K562 (cell line): ENCODE results near the gene ATXN7. TPM values are rescaled to one million over a fixed set of nuclear protein-coding genes. Genes with fewer than 3 reads are reported as not detected.

Source experiments
- ATAC-seq: fragments of 200-7000 bp; cut with Tn5 transposase; 3 replicates; pipeline ENCODE4 v1.9.1; 2020; ENCODE audit warnings: moderate library complexity
- BruUV-seq: library from RNA; stranded (reverse); fragments of 400-500 nt; replicated peaks from 2 replicates; lab custom pipeline; 2021; lab: Mats Ljungman, UMichigan
- CTCF ChIA-PET: fragments of 300-600 bp; formaldehyde crosslinking; extraction: SDS; loops from one replicate; lab custom pipeline; 2021; ENCODE audit warnings: low intra/inter-chr PET ratio; lab: Yijun Ruan, JAX
- POLR2A ChIA-PET: fragments of 300-600, 350-650 bp; sonication (Branson Sonifier 250); formaldehyde crosslinking; extraction: SDS; loops from one replicate; lab custom pipeline; 2021; ENCODE audit warnings: antibody characterized with exemption, inconsistent platforms; lab: Yijun Ruan, JAX
- DNase-seq, 4 experiments: peaks; one replicate each; pipeline versions ENCODE4 v3.0.0 to v3.0.0-alpha.2; 2011 to 2018; ENCODE audit warnings: low spot score in 3 of 4, mixed read lengths in 3 of 4; ENCODE audit errors: extremely low read depth in 1 of 4
- FAIRE-seq: peaks from 2 replicates; lab custom pipeline; 2011; peaks lifted over from hg19 to GRCh38; lab: Jason Lieb, UNC
- H2AFZ ChIP-seq: 2 replicates; pipeline ENCODE4 v1.6.0; 2011; ENCODE audit warnings: low read depth, low read length, control low read depth, inconsistent platforms
- H3K27ac ChIP-seq: fragments of 200-600 bp; 3 replicates; pipeline ENCODE4 v1.8.0; 2011; ENCODE audit warnings: low read depth, mild to moderate bottlenecking, control low read depth, inconsistent platforms, low read length, moderate library complexity, mixed read lengths; ENCODE audit errors: extremely low read depth
- H3K27me3 ChIP-seq, 2 experiments: fragments of 300-600 bp in 1 of 2; 2 replicates in 1 of 2; 3 replicates in 1 of 2; pipeline versions ENCODE4 v1.6.0 to v1.8.0; 2011; ENCODE audit warnings: inconsistent platforms in 2 of 2, low read length in 2 of 2, mild to moderate bottlenecking in 1 of 2, mixed read lengths in 1 of 2, moderate library complexity in 1 of 2; ENCODE audit not compliant: control insufficient read depth in 2 of 2, insufficient read depth in 2 of 2
- H3K36me3 ChIP-seq: fragments of 300-600 bp; 3 replicates; pipeline ENCODE4 v1.8.0; 2011; ENCODE audit warnings: mild to moderate bottlenecking, low read length, inconsistent platforms; ENCODE audit not compliant: control insufficient read depth, insufficient read depth
- H3K4me1 ChIP-seq, 2 experiments: fragments of 200-600 bp in 1 of 2; replicated peaks in 1 of 2; 2 replicates in 1 of 2; 3 replicates in 1 of 2; pipeline versions ENCODE4 v1.5.1 to v1.8.0; 2011; ENCODE audit warnings: inconsistent platforms in 2 of 2, low read length in 2 of 2, mild to moderate bottlenecking in 1 of 2, mixed read lengths in 1 of 2, moderate library complexity in 1 of 2; ENCODE audit not compliant: control insufficient read depth in 2 of 2, insufficient read depth in 2 of 2
- H3K4me2 ChIP-seq: 2 replicates; pipeline ENCODE4 v1.6.1; 2011; ENCODE audit warnings: low read length, control low read depth, inconsistent platforms, mixed read lengths; ENCODE audit not compliant: insufficient read depth
- H3K4me3 ChIP-seq: fragments of 200-600 bp; sonication (generic), shearing (Covaris generic); 2 replicates; pipeline ENCODE4 v1.5.1; 2016; ENCODE audit warnings: control low read depth, inconsistent platforms
- H3K79me2 ChIP-seq: fragments of 200-600 bp; 3 replicates; pipeline ENCODE4 v1.8.0; 2011; ENCODE audit warnings: low read length, inconsistent platforms; ENCODE audit not compliant: control insufficient read depth, insufficient read depth
- H3K9ac ChIP-seq, 2 experiments: 2 replicates each; pipeline versions ENCODE4 v1.6.0 to v1.6.1; 2011; ENCODE audit warnings: low read depth in 2 of 2, low read length in 2 of 2, control low read depth in 1 of 2, inconsistent platforms in 1 of 2, mild to moderate bottlenecking in 1 of 2, mixed read lengths in 1 of 2; ENCODE audit not compliant: insufficient read depth in 1 of 2
- H3K9me1 ChIP-seq: one replicate; pipeline ENCODE4 v1.6.0; 2011; ENCODE audit warnings: inconsistent platforms, mild to moderate bottlenecking, low read length, moderate library complexity; ENCODE audit not compliant: control insufficient read depth, insufficient read depth
- H3K9me3 ChIP-seq: replicated peaks from 2 replicates; pipeline ENCODE4 v1.5.1; 2011; ENCODE audit warnings: low read depth, low read length, inconsistent platforms; ENCODE audit not compliant: control insufficient read depth, insufficient read depth
- H4K20me1 ChIP-seq: replicated peaks from 2 replicates; pipeline ENCODE4 v1.6.1; 2011; ENCODE audit warnings: low read length, inconsistent platforms, mixed read lengths; ENCODE audit not compliant: control insufficient read depth, insufficient read depth
- EP400 ChIP-seq: fragments of 450-650 bp; IDR thresholded peaks from 2 replicates; pipeline ENCODE4 v1.6.1; 2017; ENCODE audit warnings: antibody characterized with exemption, mild to moderate bottlenecking, moderate library complexity
- EWSR1 ChIP-seq: fragments of 450-650 bp; IDR thresholded peaks from 2 replicates; pipeline ENCODE4 v1.6.1; 2018; ENCODE audit warnings: borderline replicate concordance, mild to moderate bottlenecking, low read depth, moderate library complexity; ENCODE audit not compliant: partially characterized antibody
- FOSL1 ChIP-seq: fragments of 200-800 bp; sonication (Bioruptor generic); conservative IDR thresholded peaks from 2 replicates; pipeline ENCODE4 v1.6.1; 2016; ENCODE audit warnings: missing genetic modification characterization, missing compliant biosample characterization
- ILF3 ChIP-seq: fragments of 450-650 bp; IDR thresholded peaks from 2 replicates; pipeline ENCODE4 v1.6.1; 2018; ENCODE audit warnings: antibody characterized with exemption, mild to moderate bottlenecking, moderate library complexity, borderline replicate concordance
- LARP7 ChIP-seq: fragments of 450-650 bp; IDR thresholded peaks from 2 replicates; pipeline ENCODE4 v1.6.1; 2016
- NCOA1 ChIP-seq: fragments of 450-650 bp; IDR thresholded peaks from 2 replicates; pipeline ENCODE4 v1.6.1; 2016; ENCODE audit warnings: low read depth
- NR3C1 ChIP-seq: sonication (generic); formaldehyde crosslinking; IDR thresholded peaks from 2 replicates; pipeline ENCODE4 v1.8.1; 2022; ENCODE audit warnings: missing genetic modification reagents
- NUFIP1 ChIP-seq: fragments of 450-650 bp; IDR thresholded peaks from 2 replicates; pipeline ENCODE4 v1.6.1; 2018; ENCODE audit not compliant: partially characterized antibody
- PHTF2 ChIP-seq: fragments of 250-450 bp; sonication (Bioruptor Pico); IDR thresholded peaks from 2 replicates; pipeline ENCODE4 v1.5.0; 2021; ENCODE audit warnings: mild to moderate bottlenecking
- SNIP1 ChIP-seq: fragments of 450-650 bp; IDR thresholded peaks from 2 replicates; pipeline ENCODE4 v1.7.1; 2017; ENCODE audit warnings: low read depth, mild to moderate bottlenecking
- ZFP1 ChIP-seq: fragments of 450-650 bp; formaldehyde crosslinking; IDR thresholded peaks from 2 replicates; pipeline ENCODE4 v1.4.0; 2020; ENCODE audit warnings: mild to moderate bottlenecking, mixed read lengths
- ZNF431 ChIP-seq: sonication (generic); formaldehyde crosslinking; IDR thresholded peaks from 2 replicates; pipeline ENCODE4 v1.8.0; 2022; ENCODE audit warnings: mild to moderate bottlenecking, missing genetic modification reagents
- ZNF778 ChIP-seq: fragments of 450-650 bp; formaldehyde crosslinking; IDR thresholded peaks from 2 replicates; pipeline ENCODE4 v1.4.0; 2020; ENCODE audit warnings: mild to moderate bottlenecking, moderate library complexity
- WGBS: fragments of 100-300 bp; shearing (Covaris generic); methylation state at CpG from one replicate; pipeline ENCODE4 v1.1.6; 2016; ENCODE audit warnings: low coverage, mixed read lengths; ENCODE audit not compliant: insufficient coverage; ENCODE audit errors: missing lambda C conversion rate; 5-methylcytosine and 5-hydroxymethylcytosine counted together
- in situ Hi-C: fragments of 300-500 bp; cut with MboI; formaldehyde crosslinking; loops from 4 replicates; pipeline ENCODE4 v1.15.0; 2018; ENCODE audit warnings: inconsistent platforms, mixed read lengths
- intact Hi-C: fragments of 100-400 bp; cut with micrococcal nuclease; formaldehyde crosslinking; loops from 2 replicates; pipeline ENCODE4 v1.14.2; 2022
- polyA plus RNA-seq, 8 experiments: library from polyadenylated mRNA; depleted of rRNA in 4 of 8; stranded (reverse) in 5 of 8; unstranded in 3 of 8; fragments of >200 nt; fragmentation: Nextera tagmentation in 2 of 8; fragmentation: Illumina TruSeq in 1 of 8; extraction: Ambion mirVana in 2 of 8; extraction: Trizol in 1 of 8; gene quantifications; 2 replicates each; pipeline versions ENCODE4 v1.2.1 to v1.2.3, GENCODE V29; 2011 to 2014; ENCODE audit warnings: inconsistent platforms in 1 of 8, missing spikeins in 1 of 8
- total RNA-seq, 7 experiments: library from RNA; depleted of rRNA in 6 of 7; stranded (reverse); fragments of >200 nt in 6 of 7; fragmentation: Illumina TruSeq in 2 of 7; extraction: Trizol in 2 of 7; gene quantifications; 2 replicates each; pipeline versions ENCODE4 v1.2.1 to v1.2.3, GENCODE V29; 2011 to 2021; ENCODE audit warnings: low replicate concordance in 1 of 7
- TF ChIP-seq, protein P1 (sequence below): fragments of 150-350 bp; IDR thresholded peaks from 2 replicates; pipeline ENCODE4 v1.6.1; 2014; ENCODE audit warnings: low read depth, mild to moderate bottlenecking, low read length, borderline replicate concordance
- TF ChIP-seq, protein P2 (sequence below): fragments of 450-650 bp; IDR thresholded peaks from 2 replicates; pipeline ENCODE4 v1.6.1; 2018; ENCODE audit warnings: mild to moderate bottlenecking, low read depth; ENCODE audit not compliant: partially characterized antibody

The ATXN7 gene
- total and polyA plus RNA-seq, 9 of the 15 experiments (the other 6 are each of a cell fraction or from before 2014, with no cell fraction given): 0.41 to 9.2 (median 6.7) TPM

DNA sequence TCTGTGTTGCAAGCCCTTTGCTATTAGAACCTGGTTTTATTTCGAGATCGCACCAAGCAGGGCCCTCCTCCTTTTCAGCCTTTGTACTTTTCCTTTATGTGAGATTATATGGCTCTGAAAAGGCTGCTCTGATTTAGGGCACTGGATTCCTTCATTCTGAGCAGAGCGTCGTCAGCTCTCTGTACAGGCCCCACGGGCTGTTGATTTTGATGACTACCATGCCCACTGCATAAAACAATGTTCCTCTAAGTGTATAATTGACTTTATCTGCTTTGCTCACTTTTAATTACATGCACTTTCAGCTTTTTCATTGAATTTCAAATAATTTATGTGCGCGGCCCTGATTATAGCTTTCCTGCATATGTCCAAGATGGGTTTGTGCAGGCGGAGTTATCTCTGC lies 164.0 kb downstream of the ATXN7 start (continued):
- TF ChIP-seq, protein P1, sequence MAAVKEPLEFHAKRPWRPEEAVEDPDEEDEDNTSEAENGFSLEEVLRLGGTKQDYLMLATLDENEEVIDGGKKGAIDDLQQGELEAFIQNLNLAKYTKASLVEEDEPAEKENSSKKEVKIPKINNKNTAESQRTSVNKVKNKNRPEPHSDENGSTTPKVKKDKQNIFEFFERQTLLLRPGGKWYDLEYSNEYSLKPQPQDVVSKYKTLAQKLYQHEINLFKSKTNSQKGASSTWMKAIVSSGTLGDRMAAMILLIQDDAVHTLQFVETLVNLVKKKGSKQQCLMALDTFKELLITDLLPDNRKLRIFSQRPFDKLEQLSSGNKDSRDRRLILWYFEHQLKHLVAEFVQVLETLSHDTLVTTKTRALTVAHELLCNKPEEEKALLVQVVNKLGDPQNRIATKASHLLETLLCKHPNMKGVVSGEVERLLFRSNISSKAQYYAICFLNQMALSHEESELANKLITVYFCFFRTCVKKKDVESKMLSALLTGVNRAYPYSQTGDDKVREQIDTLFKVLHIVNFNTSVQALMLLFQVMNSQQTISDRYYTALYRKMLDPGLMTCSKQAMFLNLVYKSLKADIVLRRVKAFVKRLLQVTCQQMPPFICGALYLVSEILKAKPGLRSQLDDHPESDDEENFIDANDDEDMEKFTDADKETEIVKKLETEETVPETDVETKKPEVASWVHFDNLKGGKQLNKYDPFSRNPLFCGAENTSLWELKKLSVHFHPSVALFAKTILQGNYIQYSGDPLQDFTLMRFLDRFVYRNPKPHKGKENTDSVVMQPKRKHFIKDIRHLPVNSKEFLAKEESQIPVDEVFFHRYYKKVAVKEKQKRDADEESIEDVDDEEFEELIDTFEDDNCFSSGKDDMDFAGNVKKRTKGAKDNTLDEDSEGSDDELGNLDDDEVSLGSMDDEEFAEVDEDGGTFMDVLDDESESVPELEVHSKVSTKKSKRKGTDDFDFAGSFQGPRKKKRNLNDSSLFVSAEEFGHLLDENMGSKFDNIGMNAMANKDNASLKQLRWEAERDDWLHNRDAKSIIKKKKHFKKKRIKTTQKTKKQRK: no peak
- TF ChIP-seq PHTF2 (CRISPR knock-in tag): no peak

DNA sequence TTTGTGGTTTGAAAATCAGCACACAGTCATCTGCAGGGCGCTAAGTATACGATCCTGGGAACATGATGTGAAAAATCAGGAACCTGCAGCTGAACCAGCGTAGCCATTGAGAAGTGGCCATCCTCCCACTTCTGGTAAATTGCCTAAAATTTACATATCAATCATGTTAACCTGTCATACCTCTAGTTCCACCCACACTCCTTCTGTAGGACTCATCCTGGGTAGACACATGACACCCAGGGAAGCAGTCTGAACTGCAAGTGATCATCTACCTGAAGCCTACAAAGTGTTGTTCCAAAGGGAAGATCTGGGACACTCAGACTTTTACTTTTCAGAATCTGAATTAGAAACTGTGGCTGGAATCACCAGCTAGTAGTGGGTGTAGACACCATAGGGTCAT lies 165.1 kb downstream of the ATXN7 start:
- WGBS: 12% methylated on average over 3 of the region's 3 CpGs
- Histone ChIP-seq H3K9me3 (no peaks in the 10 kb centered on the region), H3K27me3 (no peaks in the 10 kb centered on the region), H3K9ac (no peak overlapping the region), H3K9me1 (no peaks in the 10 kb centered on the region), H3K4me2 (no peak overlapping the region), H3K27ac (no peak overlapping the region), H3K4me1 (peaks cover 0 to 3% of the 10 kb centered on the region in 2 experiments; a peak in 1 of 5 replicates), H2AFZ (no peak overlapping the region), H3K36me3 (no peaks in the 10 kb centered on the region), H3K79me2 (no peaks in the 10 kb centered on the region), H3K4me3 (no peak overlapping the region), H4K20me1 (no peaks in the 10 kb centered on the region)
- CTCF ChIA-PET: no interaction called here
- POLR2A ChIA-PET: no interaction called here
- intact Hi-C loops (no loop called here), in situ Hi-C loops (loop anchor here (5.0 kb wide), 1 partner anchor 454 kb away; no protein-coding TSS in a partner anchor)
- ATAC-seq: no peak
- no peak for DNase-seq
- no TSS peak for BruUV-seq
- FAIRE-seq: no peak
- TF ChIP-seq EWSR1 (no peak), NCOA1 (no peak), ZNF431 (CRISPR knock-in tag) (no peak), SNIP1 (no peak), ZNF778 (no peak), FOSL1 (tag) (no peak), ZFP1 (no peak), NUFIP1 (no peak), ILF3 (no peak), LARP7 (no peak), EP400 (no peak), NR3C1 (no peak)
- TF ChIP-seq, protein P2, sequence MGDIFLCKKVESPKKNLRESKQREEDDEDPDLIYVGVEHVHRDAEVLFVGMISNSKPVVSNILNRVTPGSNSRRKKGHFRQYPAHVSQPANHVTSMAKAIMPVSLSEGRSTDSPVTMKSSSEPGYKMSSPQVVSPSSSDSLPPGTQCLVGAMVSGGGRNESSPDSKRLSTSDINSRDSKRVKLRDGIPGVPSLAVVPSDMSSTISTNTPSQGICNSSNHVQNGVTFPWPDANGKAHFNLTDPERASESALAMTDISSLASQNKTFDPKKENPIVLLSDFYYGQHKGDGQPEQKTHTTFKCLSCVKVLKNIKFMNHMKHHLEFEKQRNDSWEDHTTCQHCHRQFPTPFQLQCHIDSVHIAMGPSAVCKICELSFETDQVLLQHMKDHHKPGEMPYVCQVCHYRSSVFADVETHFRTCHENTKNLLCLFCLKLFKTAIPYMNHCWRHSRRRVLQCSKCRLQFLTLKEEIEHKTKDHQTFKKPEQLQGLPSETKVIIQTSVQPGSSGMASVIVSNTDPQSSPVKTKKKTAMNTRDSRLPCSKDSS: no peak
